ENCODE measurements around the gene TNRC6C.
A peak's percentile ranks its signal among the peaks of the same experiment; 100 is the strongest.
"Not testable (repeated sequence)": the region's sequence is repeated elsewhere in the genome, so short reads cannot be mapped to it uniquely, and the experiment has no call there.

The TNRC6C gene

GRCh38 chr17:78135858-78136500 is 177.5 kb downstream of the TNRC6C start:
- H3K9me3 ChIP-seq (ENCODE audit: control insufficient read depth, insufficient read depth, low read depth, low read length): no peaks in the 10 kb centered on the region
- no peak overlapping the region for H3K9ac ChIP-seq (ENCODE audit: low read length)
- H3K27ac ChIP-seq (ENCODE audit: low read depth, low read length): no peak overlapping the region
- H3K4me3 ChIP-seq (ENCODE audit: low read depth, low read length): no peak overlapping the region
- no peaks in the 10 kb centered on the region for H3K36me3 ChIP-seq (ENCODE audit: control insufficient read depth, insufficient read depth, low read length)
- H3K27me3 ChIP-seq (ENCODE audit: control insufficient read depth, insufficient read depth, low read length): peaks cover 25% of the 10 kb centered on the region
- peaks cover 37% of the 10 kb centered on the region for H3K4me1 ChIP-seq (ENCODE audit: control insufficient read depth, insufficient read depth, low read length)

GRCh38 chr17:78137392-78138203 is 179.1 kb downstream of the TNRC6C start:
- Histone ChIP-seq H3K4me1 (ENCODE audit: control insufficient read depth, insufficient read depth, low read length) (peaks cover 33% of the 10 kb centered on the region), H3K4me3 (ENCODE audit: low read depth, low read length) (no peak overlapping the region), H3K9me3 (ENCODE audit: control insufficient read depth, insufficient read depth, low read depth, low read length) (no peaks in the 10 kb centered on the region), H3K27ac (ENCODE audit: low read depth, low read length) (no peak overlapping the region), H3K36me3 (ENCODE audit: control insufficient read depth, insufficient read depth, low read length) (no peaks in the 10 kb centered on the region), H3K9ac (ENCODE audit: low read length) (no peak overlapping the region), H3K27me3 (ENCODE audit: control insufficient read depth, insufficient read depth, low read length) (peaks cover 15% of the 10 kb centered on the region)

- no peak overlapping the region for H3K4me3 ChIP-seq (ENCODE audit: low read depth, low read length)
- H3K9me3 ChIP-seq (ENCODE audit: control insufficient read depth, insufficient read depth, low read depth, low read length): no peaks in the 10 kb centered on the region
- H3K4me1 ChIP-seq (ENCODE audit: control insufficient read depth, insufficient read depth, low read length): peaks cover 26% of the 10 kb centered on the region
- no peaks in the 10 kb centered on the region for H3K36me3 ChIP-seq (ENCODE audit: control insufficient read depth, insufficient read depth, low read length)
- H3K9ac ChIP-seq (ENCODE audit: low read length): no peak overlapping the region
- H3K27ac ChIP-seq (ENCODE audit: low read depth, low read length): no peak overlapping the region
- peaks cover 7% of the 10 kb centered on the region for H3K27me3 ChIP-seq (ENCODE audit: control insufficient read depth, insufficient read depth, low read length)
Measured at GRCh38 chr17:78138204-78139060, 179.9 kb downstream of the TNRC6C start.

- H3K4me3 ChIP-seq (ENCODE audit: low read depth, low read length); H3K27ac ChIP-seq (ENCODE audit: low read depth, low read length); H3K36me3 ChIP-seq (ENCODE audit: control insufficient read depth, insufficient read depth, low read length); H3K9ac ChIP-seq (ENCODE audit: low read length); H3K27me3 ChIP-seq (ENCODE audit: control insufficient read depth, insufficient read depth, low read length); H3K9me3 ChIP-seq (ENCODE audit: control insufficient read depth, insufficient read depth, low read depth, low read length): not testable (repeated sequence)
- peaks cover 21% of the 10 kb centered on the region for H3K4me1 ChIP-seq (ENCODE audit: control insufficient read depth, insufficient read depth, low read length)
Measured at GRCh38 chr17:78139861-78140168, 181.3 kb downstream of the TNRC6C start.

GRCh38 chr17:78140169-78141051 is 181.9 kb downstream of the TNRC6C start:
- peak overlapping the region; percentile 18 for H3K9ac ChIP-seq (ENCODE audit: low read length)
- peak overlapping the region; percentile 58 for H3K4me3 ChIP-seq (ENCODE audit: low read depth, low read length)

GRCh38 chr17:78141437-78142118 is 183.1 kb downstream of the TNRC6C start:
- Histone ChIP-seq H3K9me3 (ENCODE audit: control insufficient read depth, insufficient read depth, low read depth, low read length) (no peaks in the 10 kb centered on the region), H3K36me3 (ENCODE audit: control insufficient read depth, insufficient read depth, low read length) (no peaks in the 10 kb centered on the region), H3K4me3 (ENCODE audit: low read depth, low read length) (no peak overlapping the region), H3K9ac (ENCODE audit: low read length) (no peak overlapping the region), H3K27ac (ENCODE audit: low read depth, low read length) (no peak overlapping the region), H3K4me1 (ENCODE audit: control insufficient read depth, insufficient read depth, low read length) (peaks cover 21% of the 10 kb centered on the region), H3K27me3 (ENCODE audit: control insufficient read depth, insufficient read depth, low read length) (no peaks in the 10 kb centered on the region)

More at GRCh38 chr17:78140169-78141051, 181.9 kb downstream of the TNRC6C start:
- no peaks in the 10 kb centered on the region for H3K36me3 ChIP-seq (ENCODE audit: control insufficient read depth, insufficient read depth, low read length)
- no peaks in the 10 kb centered on the region for H3K9me3 ChIP-seq (ENCODE audit: control insufficient read depth, insufficient read depth, low read depth, low read length)
- no peaks in the 10 kb centered on the region for H3K27me3 ChIP-seq (ENCODE audit: control insufficient read depth, insufficient read depth, low read length)
- H3K27ac ChIP-seq (ENCODE audit: low read depth, low read length): no peak overlapping the region
- peaks cover 21% of the 10 kb centered on the region for H3K4me1 ChIP-seq (ENCODE audit: control insufficient read depth, insufficient read depth, low read length)

GRCh38 chr17:78142119-78142861 is 183.8 kb downstream of the TNRC6C start:
- no peaks in the 10 kb centered on the region for H3K9me3 ChIP-seq (ENCODE audit: control insufficient read depth, insufficient read depth, low read depth, low read length)
- no peak overlapping the region for H3K27ac ChIP-seq (ENCODE audit: low read depth, low read length)
- H3K9ac ChIP-seq (ENCODE audit: low read length): no peak overlapping the region
- H3K36me3 ChIP-seq (ENCODE audit: control insufficient read depth, insufficient read depth, low read length): no peaks in the 10 kb centered on the region
- H3K27me3 ChIP-seq (ENCODE audit: control insufficient read depth, insufficient read depth, low read length): no peaks in the 10 kb centered on the region
- no peak overlapping the region for H3K4me3 ChIP-seq (ENCODE audit: low read depth, low read length)
- peaks cover 21% of the 10 kb centered on the region for H3K4me1 ChIP-seq (ENCODE audit: control insufficient read depth, insufficient read depth, low read length)

- H3K36me3 ChIP-seq (ENCODE audit: control insufficient read depth, insufficient read depth, low read length): no peaks in the 10 kb centered on the region
- H3K27ac ChIP-seq (ENCODE audit: low read depth, low read length): no peak overlapping the region
- H3K27me3 ChIP-seq (ENCODE audit: control insufficient read depth, insufficient read depth, low read length): no peaks in the 10 kb centered on the region
- no peak overlapping the region for H3K4me3 ChIP-seq (ENCODE audit: low read depth, low read length)
- peaks cover 16% of the 10 kb centered on the region for H3K4me1 ChIP-seq (ENCODE audit: control insufficient read depth, insufficient read depth, low read length)
- no peak overlapping the region for H3K9ac ChIP-seq (ENCODE audit: low read length)
- H3K9me3 ChIP-seq (ENCODE audit: control insufficient read depth, insufficient read depth, low read depth, low read length): no peaks in the 10 kb centered on the region
Measured at GRCh38 chr17:78143214-78144146, 185.0 kb downstream of the TNRC6C start.

GRCh38 chr17:78144147-78144719 is 185.7 kb downstream of the TNRC6C start:
- Histone ChIP-seq H3K36me3 (ENCODE audit: control insufficient read depth, insufficient read depth, low read length) (no peaks in the 10 kb centered on the region), H3K27ac (ENCODE audit: low read depth, low read length) (no peak overlapping the region), H3K4me1 (ENCODE audit: control insufficient read depth, insufficient read depth, low read length) (peaks cover 9% of the 10 kb centered on the region), H3K4me3 (ENCODE audit: low read depth, low read length) (no peak overlapping the region), H3K9me3 (ENCODE audit: control insufficient read depth, insufficient read depth, low read depth, low read length) (no peaks in the 10 kb centered on the region), H3K9ac (ENCODE audit: low read length) (no peak overlapping the region), H3K27me3 (ENCODE audit: control insufficient read depth, insufficient read depth, low read length) (no peaks in the 10 kb centered on the region)
